ENCODE data around the gene ITIH5.

The ITIH5 gene

DNA sequence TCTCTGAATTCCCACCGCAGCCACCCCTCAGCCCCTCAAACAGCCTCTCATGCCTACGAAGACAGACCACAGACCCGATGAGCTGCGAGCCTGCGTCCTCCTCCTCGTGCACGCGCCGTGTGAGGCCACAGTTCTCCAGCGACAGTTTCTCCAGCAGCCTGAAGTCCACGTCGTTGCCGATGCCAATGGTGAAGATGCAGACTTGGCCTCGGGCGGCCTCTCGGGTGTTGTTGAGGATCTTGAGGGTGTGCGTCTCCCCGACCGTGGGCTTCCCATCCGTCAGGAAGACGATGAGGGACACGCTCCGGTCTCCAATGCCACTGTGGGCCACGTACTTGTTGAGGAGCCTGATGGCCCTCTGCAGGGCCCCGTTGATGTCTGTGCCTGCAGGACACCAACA, 87.1 kb downstream of the ITIH5 start:
- DNase-seq = no peak

DNA sequence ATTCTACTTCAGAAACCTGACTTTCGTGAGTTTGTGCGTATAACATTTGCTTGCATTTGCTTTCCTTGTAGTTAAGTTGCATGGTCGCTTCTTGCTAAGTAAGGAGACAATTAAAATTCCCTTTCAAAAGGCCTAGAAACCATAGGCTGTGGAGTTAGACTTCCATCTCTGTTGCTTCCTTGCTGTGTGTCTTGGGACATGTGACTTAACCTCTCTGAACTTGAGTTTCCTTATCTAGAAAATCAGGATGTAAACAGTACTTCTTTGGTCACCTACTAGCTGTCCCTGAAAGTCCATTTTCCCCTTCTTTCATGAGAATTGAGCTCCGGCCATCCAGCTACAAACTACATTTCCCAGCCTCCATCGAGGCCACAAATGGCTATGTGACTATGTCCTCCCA, 89.2 kb downstream of the ITIH5 start:
- DNase-seq = no peak

DNA sequence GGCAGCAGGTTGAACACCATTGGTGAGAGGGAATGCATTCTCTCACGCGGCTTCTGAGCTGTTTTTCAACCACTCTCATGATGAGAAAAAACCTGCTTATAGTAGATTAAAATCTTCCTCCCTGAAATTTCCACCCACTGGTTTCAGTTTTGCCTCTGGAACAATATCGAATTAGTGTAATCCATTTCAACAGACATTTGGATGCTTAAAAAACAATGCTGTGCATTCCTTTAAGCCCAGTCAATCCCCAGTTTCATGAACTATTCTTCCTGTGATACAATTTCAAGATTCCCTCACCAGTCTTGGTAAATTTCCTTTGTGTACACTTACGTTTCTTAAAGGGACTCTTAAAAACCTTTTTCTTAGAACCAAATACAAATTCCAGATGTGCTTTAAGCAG, 89.6 kb downstream of the ITIH5 start:
- DNase-seq = no peak

DNA sequence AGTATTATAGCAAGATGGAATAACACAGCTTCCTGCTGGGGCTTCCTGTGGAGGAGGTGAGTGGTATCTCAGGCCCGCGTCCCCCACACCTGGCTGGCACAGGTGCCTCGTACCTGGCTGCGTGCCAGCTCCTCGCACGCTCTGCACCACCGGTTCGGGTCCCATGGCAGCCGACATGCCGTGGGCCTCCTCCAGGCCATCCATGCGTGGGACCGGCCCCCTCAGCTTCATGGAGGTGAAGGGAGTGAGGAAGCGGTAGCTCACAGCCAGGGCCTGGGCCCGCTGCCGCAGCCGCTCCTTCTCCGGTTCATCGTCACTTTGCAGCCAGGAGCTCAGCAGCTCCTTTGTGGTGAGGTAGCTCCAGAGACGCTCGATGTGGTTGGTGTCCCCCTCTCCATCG, 90.4 kb downstream of the ITIH5 start:
- no peak for DNase-seq

DNA sequence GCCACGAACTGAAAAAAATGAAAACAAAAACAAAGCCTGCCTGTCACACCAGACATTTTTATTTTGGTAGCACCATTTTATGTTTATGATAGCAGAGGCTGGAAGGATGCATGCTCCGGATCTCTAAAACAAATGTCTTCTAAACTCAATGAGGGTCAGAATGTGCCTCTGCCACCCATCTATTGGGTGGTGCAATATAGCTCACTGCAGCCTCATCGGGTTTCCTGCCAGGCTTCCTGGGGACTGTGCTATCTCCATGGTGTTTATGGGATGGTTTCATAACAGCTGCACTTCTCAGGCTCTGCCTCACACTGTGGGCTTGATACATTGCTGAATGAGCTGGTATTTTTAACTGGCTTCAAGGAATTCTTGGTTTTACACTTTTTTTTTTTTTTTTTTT, 94.4 kb downstream of the ITIH5 start:
- DNase-seq = no peak

DNA sequence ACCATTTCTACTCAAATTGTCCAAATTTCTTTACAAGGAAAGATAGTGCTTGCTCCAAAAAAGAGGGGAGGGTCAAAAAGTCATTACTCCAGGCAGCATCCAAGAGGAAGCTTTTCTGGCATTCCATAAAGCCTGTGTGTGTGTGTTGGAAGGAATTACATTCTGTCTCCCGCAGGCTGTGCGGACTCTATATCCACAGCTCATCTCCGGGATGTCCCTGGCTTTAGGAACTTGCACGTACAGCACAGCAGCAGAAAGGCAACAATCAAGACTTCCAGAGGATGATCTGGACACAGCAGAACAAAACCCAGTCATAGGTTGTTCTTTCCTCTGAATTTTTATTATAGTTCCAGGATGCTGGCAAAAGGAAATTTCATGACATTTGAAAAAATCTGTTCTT, 94.8 kb downstream of the ITIH5 start:
- DNase-seq = no peak

DNA sequence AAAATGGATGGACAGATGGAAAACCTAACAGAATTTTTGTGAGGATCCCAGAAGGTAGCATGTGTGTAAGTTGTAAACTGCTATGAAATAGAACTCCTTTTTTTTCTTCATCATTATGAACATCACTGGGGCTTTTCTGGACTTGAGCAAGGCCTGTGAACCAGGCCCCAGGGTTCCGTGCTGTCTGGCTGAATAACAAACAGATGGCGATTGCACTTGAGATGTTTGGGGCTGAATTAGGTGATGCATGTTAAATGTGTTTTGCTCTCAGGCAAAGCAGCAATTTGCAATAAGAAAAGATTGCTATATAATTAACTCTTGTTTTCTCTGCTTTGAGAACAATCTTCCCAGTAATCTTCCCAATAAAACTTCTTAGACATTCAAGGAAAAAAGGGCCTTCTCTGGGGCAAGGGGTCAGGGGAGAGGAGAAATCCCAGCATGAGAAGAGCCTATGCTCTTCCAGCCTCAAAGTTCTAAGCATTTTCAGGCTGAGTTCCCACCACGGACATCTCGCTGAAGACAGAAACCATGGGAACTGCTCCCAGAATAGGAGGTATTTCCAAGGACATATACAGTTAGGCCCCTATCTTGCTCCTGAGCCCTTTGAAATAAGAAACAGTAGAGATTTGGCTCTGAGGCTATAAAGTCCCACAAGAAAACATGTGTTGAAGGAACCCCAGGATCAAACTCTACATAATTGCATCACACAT, 98.7 kb downstream of the ITIH5 start:
- DNase-seq = no peak

DNA sequence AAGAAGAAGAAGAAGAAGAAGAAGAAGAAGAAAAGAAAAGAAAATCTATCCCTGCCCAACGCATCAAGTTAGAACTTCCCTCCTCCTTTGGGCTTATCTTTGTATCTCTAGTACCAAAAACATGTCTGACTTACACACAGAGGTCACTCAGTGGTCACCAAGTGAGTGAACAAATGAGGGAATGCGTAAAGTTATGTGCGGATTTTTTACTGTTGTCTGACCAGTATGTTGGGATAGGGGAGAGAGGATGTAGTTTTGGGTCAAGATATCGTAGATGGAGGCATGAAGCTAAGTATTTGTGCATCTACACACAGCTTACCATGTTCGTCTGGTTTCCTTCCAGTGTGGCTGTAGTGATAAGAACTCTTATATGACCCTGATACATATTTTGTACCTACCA, 99.9 kb downstream of the ITIH5 start:
- no peak for DNase-seq

DNA sequence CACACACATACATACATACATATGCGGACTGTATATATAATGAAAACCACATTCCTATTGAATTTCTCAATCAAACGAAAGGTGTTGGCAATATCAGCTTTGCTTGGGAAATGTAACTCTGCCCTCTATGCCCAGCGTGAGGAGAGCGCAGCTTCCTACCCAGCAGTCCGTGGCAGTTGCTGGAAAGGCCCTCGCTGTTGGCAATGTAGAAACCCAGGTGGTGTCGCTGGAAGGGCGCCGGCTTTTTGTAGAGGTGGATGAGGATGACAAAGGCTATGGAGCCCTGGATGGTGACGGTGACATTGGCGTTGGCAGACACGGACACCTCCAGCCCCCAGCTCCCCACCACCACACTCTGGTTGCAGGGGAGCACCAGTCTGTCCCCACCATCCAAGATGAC, 100.9 kb downstream of the ITIH5 start:
- DNase-seq = no peak

DNA sequence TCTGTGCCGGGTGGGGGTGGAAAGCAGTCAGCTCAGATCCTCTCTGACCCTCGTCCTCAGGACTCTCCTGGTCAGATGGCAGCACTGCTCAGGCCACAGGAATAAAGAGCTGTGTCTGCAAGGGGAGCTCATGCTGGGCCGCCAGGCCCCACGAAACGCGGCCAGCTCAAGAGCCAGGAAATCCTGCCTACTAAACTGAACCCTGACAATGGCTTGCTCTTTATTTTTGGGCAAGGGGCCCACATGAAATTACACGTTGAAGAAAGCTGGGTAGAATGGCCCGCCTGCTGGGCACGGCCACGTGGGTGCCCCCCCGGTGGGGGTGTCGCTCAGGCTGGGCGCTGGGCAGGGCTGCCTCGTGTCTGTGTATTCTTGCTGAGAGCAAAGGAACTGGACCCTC, 103.0 kb downstream of the ITIH5 start:
- DNase-seq = no peak

DNA sequence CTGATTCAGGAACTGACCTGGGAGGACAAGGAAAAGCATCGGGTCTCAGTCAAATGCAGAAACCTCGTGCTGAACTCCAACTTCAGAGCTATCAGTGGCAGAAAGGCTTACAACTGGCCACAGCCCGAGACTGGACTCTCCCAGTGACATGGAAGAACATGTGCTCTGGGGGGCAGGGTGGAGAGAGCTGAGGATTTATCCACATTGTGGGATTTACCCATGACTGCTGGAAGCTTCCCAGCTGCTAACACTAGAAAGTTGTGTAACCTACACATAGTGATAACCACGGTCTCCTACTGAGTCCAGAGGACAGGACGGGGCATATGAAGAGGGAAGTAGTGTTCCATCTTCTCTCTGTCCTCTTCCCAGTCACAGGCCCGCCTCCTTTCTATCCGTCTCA, 103.4 kb downstream of the ITIH5 start:
- no peak for DNase-seq

DNA sequence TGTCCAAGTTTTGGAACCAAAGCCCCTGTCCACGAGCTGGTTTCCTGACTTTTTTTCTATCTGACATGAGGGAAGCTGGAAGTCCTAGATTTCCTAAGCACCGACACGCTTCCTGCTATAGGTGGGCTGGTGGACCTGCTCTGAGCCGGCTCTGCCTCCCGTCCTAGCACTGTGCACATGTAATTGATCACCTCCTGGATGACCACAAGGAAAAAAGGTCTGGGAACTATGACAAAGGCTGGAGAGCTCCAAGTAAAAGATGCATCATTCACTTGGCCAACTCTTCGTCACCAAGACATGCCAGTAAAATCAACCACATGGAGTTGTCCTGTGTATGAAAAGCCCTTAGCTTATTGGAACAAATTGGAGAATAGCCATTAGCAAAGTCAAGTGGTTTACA, 104.8 kb downstream of the ITIH5 start:
- DNase-seq = no peak

DNA sequence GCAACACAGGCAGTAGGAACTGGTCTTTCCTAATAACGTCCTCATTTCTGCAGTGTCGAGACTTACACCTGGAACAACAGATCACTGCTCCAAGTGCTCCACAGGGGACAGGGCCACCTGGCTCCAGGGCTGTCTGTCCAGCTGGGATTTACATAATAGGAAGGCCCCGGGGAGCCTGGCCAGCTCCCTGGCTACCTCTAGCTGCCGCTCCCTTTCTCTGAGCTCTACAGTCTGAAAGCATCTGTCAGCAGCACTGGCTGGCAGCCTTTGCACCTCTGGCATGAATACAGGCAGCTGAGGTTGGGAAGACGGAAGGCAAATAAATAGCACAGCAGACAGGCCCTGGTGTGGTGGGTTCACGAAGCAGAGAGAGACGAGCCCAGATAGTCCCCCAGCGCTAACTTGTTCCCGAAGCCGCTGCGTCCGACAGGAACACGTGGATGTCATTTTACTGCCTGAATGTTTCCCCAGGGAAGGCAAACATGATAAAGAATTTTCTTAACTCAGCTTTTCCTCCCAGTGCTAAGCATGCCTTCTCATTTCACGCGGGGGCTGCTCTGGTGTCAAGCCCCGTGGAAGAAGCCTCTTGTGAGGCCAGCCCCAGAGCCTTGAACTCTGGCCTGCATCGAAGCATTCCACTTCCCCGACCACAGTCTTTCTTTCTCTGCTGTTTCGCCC, 105.4 kb downstream of the ITIH5 start:
- peak in 1 of 2 experiments; percentile 24 for DNase-seq

DNA sequence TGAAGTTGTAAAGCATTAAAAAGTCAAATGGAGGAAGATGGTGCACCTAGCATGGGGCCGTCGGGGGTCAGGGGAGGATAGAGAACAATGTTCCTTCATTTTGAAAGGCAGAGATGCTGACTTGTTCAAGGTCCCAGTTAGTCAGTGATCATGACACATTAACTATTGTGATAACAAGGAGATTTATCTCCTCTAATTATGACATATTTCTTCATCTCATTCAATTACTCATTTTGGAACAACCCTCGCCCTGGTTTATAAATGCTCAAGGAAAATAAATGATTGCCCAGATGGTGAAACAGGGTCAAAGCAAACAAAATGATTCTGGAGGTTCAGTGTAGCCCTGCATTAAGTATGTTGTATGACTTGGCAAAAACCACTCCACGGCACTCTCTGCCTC, 106.2 kb downstream of the ITIH5 start:
- no peak for DNase-seq

DNA sequence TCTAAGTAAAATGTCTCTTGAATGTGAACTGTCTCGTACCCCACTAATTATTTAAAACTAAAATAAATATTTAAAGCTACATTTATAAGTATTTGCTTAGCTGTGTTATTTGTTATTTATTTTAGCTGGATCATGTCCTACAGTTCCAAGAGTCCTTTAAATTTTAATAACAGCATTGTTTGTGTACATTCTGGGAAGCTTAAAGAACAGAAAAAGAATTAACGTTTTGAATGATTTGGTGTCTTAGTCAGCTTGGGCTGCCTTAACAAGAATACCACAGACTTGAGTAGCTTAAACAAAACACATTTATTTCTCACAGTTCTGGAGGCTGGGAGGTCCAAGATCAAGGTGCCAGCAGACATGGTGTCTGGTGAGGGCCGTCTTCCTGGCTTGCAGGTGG, 107.4 kb downstream of the ITIH5 start:
- no peak for DNase-seq

DNA sequence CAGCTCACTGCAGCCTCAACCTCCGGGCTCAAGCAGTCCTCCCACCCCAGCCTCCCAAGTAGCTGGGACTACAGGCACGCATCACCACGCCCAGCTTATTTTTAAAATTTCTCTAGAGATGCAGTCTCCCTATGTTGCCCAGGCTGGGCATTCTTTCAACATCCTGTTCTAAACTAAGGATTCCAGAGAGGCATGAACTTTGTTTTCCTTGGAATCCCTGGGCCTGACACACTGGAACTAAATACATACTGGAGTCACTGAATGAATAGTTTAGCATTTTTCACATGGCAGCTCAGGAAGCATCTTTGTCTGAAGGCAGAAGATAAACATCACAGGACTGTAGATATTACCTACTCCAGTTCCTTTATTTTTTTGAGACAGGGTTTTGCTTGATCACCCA, 108.7 kb downstream of the ITIH5 start:
- no peak for DNase-seq

DNA sequence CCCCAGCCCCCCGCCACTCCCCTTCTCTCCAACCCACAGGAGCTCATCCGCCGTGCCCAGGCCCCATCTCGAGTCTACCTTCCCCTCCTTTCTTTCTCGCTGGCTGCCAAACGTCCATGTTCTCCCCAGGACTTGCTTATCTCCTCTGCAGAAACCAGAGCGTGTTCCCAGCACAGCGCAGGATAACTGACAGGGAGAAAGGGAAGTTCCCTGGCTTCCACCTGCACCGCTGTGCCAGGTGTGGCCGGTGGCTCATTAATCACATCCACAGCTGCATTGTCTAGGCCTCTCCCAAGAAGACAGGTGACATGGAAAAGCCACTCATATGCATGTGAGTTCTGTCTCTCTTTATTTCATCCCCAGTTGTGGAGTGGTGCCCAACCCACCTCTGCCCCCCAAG, 113.2 kb downstream of the ITIH5 start:
- DNase-seq = no peak

DNA sequence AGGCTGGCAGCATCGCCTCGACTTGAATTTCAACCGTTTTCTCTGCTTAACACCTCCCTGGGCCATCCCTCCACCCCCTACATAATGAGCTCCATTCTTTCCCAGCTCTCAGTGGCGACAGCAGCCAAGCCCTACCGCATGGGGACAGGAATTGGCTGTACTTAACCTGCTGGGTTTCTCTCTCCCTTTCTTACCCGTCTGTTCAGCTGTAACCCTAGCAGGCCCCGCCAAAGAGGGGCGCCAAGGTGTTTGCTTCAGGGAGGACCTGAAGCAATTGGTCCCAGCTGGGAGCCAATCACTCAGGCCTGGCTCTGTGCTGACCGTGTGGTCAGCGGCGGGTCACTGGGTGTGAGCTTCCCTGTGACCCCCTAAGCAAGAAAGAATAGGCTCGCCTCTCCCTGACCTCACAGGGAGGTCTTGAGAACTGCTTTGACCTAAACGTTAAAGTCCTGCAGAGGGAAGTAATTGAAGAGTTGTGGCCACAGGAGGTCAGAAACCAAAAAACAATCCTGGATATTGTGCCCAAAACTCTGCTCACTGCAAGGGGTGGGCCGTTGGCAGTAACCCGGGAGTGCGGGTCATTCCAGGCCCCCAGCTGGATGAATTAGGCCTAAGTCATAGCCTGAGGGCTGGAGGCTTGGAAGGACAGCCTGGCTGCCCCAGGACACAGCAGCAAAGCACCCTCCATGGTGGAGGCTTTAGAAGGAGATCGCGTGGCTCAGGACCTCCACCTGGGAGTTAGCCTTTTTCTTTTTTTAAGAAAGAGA, 114.6 kb downstream of the ITIH5 start:
- no peak for DNase-seq

DNA sequence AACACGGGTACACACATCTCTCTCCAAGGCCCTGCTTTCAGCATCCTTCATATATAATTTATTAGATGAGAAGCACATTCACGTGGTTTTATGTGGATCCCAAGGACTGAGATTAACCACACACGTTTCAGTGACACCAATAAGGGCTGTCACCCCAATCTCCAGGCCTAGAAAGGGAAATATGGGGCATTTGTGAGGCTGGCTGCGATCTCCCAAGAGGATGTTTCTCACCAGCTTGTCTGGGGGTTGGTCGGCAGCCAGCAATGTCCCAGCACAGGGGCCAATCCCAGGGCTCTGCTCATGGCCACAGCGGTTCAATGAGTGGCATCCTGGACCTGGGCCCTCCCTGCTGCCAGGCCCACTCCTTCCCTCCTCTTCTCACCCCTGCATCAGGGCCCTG, 115.5 kb downstream of the ITIH5 start:
- no peak for DNase-seq

DNA sequence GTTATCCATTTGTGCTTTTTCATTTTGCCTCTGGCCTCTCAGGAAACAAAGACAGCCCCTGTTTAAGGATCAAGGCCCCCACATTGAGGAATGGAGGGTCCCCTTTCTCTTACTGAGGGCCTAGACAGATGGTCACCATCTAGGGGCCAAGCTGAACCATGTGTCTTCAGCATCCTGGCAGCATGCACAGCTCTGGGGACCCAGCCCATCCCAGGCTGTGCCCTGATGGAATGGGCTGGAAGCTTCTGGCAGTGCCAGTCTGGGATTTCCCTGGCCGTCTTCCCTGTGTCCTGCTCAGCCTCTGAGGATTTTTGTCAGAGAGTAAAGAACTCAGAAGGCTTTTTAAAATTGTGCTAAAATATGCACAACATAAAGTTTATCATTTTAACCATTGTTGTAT, 116.8 kb downstream of the ITIH5 start:
- DNase-seq = no peak

DNA sequence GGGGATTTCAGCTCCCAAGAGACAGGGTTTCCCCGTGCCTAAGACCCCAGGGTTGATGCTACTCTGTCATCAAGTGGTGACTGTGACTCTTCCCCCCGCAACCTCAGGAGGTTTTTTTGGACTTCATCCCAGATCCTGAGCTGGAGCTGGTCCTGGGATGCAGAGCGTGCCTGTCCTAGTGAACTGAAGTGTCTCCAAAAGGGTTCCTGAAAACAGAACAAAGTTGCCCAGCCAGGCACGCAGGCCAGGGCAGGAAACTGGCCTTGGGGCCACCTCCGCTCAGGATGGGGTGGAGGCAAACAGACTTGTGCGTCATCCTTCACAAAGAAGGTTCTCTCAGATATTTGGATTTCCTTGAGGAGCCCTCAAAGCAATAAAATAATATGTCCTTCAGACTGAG, 118.9 kb downstream of the ITIH5 start:
- DNase-seq = no peak

DNA sequence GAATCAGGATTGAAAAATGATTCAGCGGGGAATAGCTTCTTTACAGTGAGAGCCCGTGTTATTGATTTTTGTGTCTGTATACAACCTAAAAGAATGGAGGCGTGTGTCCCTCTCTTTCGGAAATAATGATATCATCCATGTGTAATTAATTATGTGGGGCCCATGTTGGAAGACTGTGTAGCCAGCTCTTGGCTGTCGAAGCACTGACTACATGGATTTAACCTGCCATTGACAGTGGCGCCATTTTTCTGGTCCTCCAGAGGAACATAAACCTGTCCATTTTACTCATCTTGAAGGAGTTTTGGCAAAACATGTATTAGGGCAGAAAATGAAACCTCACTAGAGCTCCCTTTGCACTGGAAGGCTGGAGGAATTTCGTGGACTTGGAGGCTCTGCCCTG, 119.6 kb downstream of the ITIH5 start:
- DNase-seq = no peak

DNA sequence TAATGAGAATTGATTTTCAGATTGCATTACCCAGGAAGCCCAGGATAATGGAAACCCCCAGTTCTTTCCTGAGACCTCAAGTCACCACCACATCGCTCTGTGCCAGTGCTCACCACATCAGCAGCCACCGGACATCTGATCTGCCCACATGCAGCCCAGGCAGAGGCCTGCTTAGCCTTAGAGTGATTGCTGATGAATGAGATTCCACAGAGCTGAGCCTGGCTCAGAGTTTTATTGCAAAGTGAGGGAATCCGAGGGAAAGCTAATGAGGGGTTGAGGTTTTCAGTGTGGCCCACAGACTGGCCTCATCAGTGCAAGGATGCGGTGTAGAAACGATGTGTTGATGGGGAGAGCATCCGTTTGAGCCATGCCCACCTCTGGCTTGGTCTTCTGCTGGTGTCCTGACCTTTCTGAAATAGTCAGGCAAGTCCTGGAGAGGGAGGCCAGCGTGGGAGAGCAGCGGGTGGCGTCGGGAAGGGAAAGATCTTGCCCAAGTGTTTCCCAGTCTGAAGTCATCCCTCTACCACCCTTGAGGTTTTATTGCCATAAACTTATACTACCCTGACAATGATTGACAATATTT, 120.3 kb downstream of the ITIH5 start:
- DNase-seq = no peak

DNA sequence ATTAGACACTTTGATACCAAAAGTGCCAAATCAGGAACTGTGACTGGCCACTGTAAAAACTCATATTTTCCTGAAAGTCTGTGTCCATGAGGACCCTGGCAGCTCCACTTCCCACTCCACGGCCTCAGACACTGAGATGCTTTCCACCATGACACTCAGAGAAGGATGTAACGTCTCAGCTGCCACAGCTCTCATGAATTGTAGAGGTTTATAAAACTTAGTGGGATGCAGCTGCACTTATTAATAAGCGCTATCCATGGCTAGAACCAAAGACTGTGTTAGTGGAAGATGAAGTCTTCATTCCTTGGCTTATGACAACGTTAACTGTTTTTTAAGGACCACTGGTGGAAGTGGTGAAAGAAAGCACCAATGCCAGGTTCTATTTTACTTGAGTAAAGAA, 121.0 kb downstream of the ITIH5 start:
- DNase-seq = no peak
